T-cell (primary cell): ENCODE results near the gene OR52K1. TPM values are rescaled to one million over a fixed set of nuclear protein-coding genes. Genes with fewer than 3 reads are reported as not detected.
A peak's percentile ranks its signal among the peaks of the same experiment; 100 is the strongest.

Experiments
- ATAC-seq, 4 experiments: fragments of 200-7000 bp in 3 of 4; fragments of 150-1000 bp in 1 of 4; cut with Tn5 transposase; replicated peaks in 1 of 4; 1 replicate in 3 of 4; 2 replicates in 1 of 4; pipeline ENCODE4 v1.10.0; 2021; ENCODE audit warnings: moderate library complexity in 3 of 4, mild to moderate bottlenecking in 2 of 4, moderate number of reproducible peaks in 1 of 4
- CTCF ChIA-PET, 2 donors: fragments of 300-600 bp; sonication (Branson Sonifier 250); formaldehyde crosslinking; loops; one replicate each; lab custom pipeline; 2022; ENCODE audit warnings: antibody characterized with exemption in 2 of 2; lab: Charles Lee
- POLR2A ChIA-PET, 2 donors: fragments of 300-600 bp; sonication (Branson Sonifier 250); formaldehyde crosslinking; loops; one replicate each; lab custom pipeline; 2022; ENCODE audit warnings: antibody characterized with exemption in 2 of 2; lab: Charles Lee
- DNase-seq, 35 experiments: peaks; one replicate each; pipeline versions ENCODE4 v3.0.0 to v3.0.0-alpha.2; 2013 to 2023
- H3K27ac ChIP-seq: one replicate; pipeline ENCODE4 v1.5.1; 2013; ENCODE audit warnings: low read length
- H3K27me3 ChIP-seq, 2 experiments: replicated peaks in 1 of 2; 1 replicate in 1 of 2; 2 replicates in 1 of 2; pipeline versions ENCODE4 v1.6.1 to v1.7.0; 2013; ENCODE audit warnings: low read length in 1 of 2, mixed read lengths in 1 of 2; ENCODE audit not compliant: control insufficient read depth in 2 of 2, insufficient read depth in 2 of 2; ENCODE audit errors: extremely low read depth in 1 of 2
- H3K36me3 ChIP-seq, 2 donors: 1 replicate in 1 of 2; 2 replicates in 1 of 2; pipeline versions ENCODE4 v1.6.1 to v1.7.0; 2013; ENCODE audit warnings: low read length in 1 of 2; ENCODE audit not compliant: control insufficient read depth in 2 of 2, insufficient read depth in 1 of 2; ENCODE audit errors: extremely low read depth in 1 of 2
- H3K4me1 ChIP-seq, 2 experiments: 1 replicate in 1 of 2; 2 replicates in 1 of 2; pipeline versions ENCODE4 v1.6.1 to v1.7.0; 2013; ENCODE audit warnings: low read length in 2 of 2, mixed read lengths in 1 of 2; ENCODE audit not compliant: insufficient read depth in 2 of 2, control insufficient read depth in 1 of 2; ENCODE audit errors: extremely low read depth in 1 of 2
- H3K4me3 ChIP-seq, 2 donors: 1 replicate in 1 of 2; 2 replicates in 1 of 2; pipeline versions ENCODE4 v1.5.1 to v1.7.0; 2013; ENCODE audit warnings: mild to moderate bottlenecking in 2 of 2, low read length in 1 of 2, moderate library complexity in 1 of 2; ENCODE audit not compliant: control insufficient read depth in 1 of 2; ENCODE audit errors: extremely low read depth in 1 of 2
- H3K9me3 ChIP-seq: 2 replicates; pipeline ENCODE4 v1.7.0; 2013
- H3K27ac Mint-ChIP-seq, 2 donors: one replicate each; pipeline ENCODE4 v1.8.0; 2020 to 2021; ENCODE audit warnings: mild to moderate bottlenecking in 2 of 2, mixed read lengths in 2 of 2
- H3K27me3 Mint-ChIP-seq, 2 donors: one replicate each; pipeline ENCODE4 v1.8.0; 2021 to 2022; ENCODE audit warnings: mixed read lengths in 2 of 2
- H3K36me3 Mint-ChIP-seq: one replicate; pipeline ENCODE4 v1.8.0; 2021; ENCODE audit warnings: mixed read lengths
- H3K4me1 Mint-ChIP-seq, 3 donors: one replicate each; pipeline ENCODE4 v1.8.0; 2020 to 2022; ENCODE audit warnings: mixed read lengths in 3 of 3, mild to moderate bottlenecking in 1 of 3
- H3K4me3 Mint-ChIP-seq, 3 donors: one replicate each; pipeline ENCODE4 v1.8.0; 2020 to 2022; ENCODE audit warnings: mild to moderate bottlenecking in 3 of 3, mixed read lengths in 3 of 3, moderate library complexity in 3 of 3
- H3K9me3 Mint-ChIP-seq, 3 donors: one replicate each; pipeline ENCODE4 v1.8.0; 2020 to 2022; ENCODE audit warnings: mixed read lengths in 3 of 3
- WGBS: methylation state at CpG from one replicate; pipeline ENCODE4 v1.1.5; 2013; ENCODE audit warnings: missing lambda C conversion rate; ENCODE audit not compliant: insufficient coverage; 5-methylcytosine and 5-hydroxymethylcytosine counted together
- total RNA-seq, 35 experiments: library from RNA in 6 of 35; stranded (reverse) in 6 of 35; fragments of 120-200 nt in 1 of 35; gene quantifications; one replicate each; pipeline versions ENCODE4 v1.2.1 to v1.2.4 and lab custom pipeline; 2013 to 2026

OR52K1 gene
- total RNA-seq, 5 donors from 2014 or later (not counting 1 experiment from before 2014, with no cell fraction given): not detected

DNA sequence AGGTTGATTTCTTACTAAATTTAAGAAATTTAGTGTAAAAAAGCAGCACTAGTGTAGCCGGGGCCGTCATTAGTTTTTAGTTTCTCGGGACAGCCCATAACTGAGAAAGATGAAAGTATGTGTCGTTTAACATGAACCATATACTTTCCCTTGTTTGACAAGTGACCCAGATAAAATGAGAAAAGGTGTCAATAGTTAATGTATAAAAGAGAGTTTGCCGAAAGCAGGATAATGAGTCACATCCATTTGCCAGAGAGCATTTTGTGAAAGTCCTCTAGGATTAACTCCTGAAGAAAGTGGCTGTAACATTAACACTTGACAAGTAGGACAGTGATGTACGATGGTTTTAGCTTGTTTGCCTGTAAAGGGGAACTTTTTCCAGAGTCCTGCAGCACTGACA is 13.5 kb downstream of the OR52K1 start:
- DNase-seq (no peak), ATAC-seq (no peak)
- Histone ChIP-seq H3K27me3 (no peaks in the 10 kb centered on the region), H3K27ac (no peak overlapping the region), H3K9me3 (no peaks in the 10 kb centered on the region), H3K4me1 (no peaks in the 10 kb centered on the region), H3K4me3 (no peak overlapping the region), H3K36me3 (no peaks in the 10 kb centered on the region)
- Mint-ChIP-seq H3K4me1 (peaks cover 0 to 3% (median 3%) of the 10 kb centered on the region in 3 donors), H3K9me3 (peaks cover 0 to 3% (median 0%) of the 10 kb centered on the region in 3 donors), H3K4me3 (no peak overlapping the region), H3K27ac (no peak overlapping the region), H3K36me3 (no peaks in the 10 kb centered on the region), H3K27me3 (peaks cover 12 to 26% of the 10 kb centered on the region in 2 donors)
- ChIA-PET POLR2A (no interaction called here), CTCF (no interaction called here)
- 70% methylated on average over 2 of the region's 6 CpGs for WGBS

DNA sequence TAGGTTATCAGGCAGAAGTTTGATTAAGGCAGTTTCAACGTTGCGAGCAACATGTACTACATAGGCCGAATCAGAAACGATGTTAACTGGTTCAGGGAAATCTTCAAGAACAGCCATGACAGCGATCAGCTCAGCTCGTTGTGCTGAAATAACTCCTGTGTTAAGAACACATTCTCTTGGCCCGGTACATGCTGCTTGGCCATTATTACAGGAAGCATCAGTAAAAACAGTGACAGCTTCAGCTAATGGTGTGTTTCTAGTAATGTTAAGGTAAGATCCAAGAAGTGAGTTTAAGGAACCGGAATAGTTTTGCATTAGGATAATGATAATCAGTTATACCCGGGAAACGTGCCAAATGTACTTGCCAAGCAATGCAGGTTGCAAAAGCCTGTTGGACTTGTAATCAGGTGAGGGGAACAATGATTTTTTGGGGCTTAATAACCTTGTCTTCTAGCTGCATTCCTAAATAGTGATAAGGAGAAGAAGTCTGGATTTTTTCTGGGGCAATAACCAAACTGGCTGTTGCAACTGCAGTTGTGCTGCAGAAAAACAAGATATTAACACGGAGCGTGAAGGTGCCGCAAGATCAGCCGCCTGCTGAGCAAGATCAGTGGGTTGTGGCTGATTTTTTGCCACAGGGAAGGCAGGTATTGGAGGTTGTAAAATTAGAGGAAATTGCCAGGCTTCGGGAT is 14.3 kb downstream of the OR52K1 start:
- H3K4me1 Mint-ChIP-seq: peaks cover 0 to 3% (median 3%) of the 10 kb centered on the region in 3 donors
- H3K27me3 Mint-ChIP-seq: peaks cover 11 to 21% of the 10 kb centered on the region in 2 donors
- ChIA-PET POLR2A (no interaction called here), CTCF (no interaction called here)
- no peaks in the 10 kb centered on the region for H3K9me3 Mint-ChIP-seq
- Histone ChIP-seq H3K27me3 (no peaks in the 10 kb centered on the region), H3K9me3 (no peaks in the 10 kb centered on the region), H3K27ac (no peak overlapping the region), H3K4me1 (no peaks in the 10 kb centered on the region), H3K4me3 (no peak overlapping the region), H3K36me3 (no peaks in the 10 kb centered on the region)
- H3K27ac Mint-ChIP-seq: no peak overlapping the region
- no peaks in the 10 kb centered on the region for H3K36me3 Mint-ChIP-seq
- WGBS: 87% methylated on average over 15 of the region's 15 CpGs
- ATAC-seq (no peak), DNase-seq (no peak)
- no peak overlapping the region for H3K4me3 Mint-ChIP-seq

DNA sequence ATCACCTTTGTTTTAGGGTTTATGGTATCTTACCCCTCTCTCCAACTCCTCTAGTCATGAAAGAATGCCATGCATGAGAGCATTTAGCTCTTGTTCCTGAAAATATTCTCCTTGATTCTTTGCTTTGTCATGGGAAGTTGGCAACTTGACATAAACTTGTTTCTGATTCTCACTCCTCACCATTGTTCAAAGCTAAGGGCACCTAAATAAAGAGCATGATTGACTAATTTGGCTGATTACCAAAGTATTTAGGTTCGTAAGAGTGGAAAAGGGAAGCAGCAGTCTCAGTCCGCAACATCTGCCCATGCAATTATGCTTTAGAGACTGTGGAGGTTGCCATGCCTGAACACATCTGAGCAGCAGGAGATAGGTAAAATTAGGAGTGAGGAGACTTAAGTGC is 26.4 kb downstream of the OR52K1 start:
- H3K9me3 Mint-ChIP-seq: peaks cover 0 to 4% (median 0%) of the 10 kb centered on the region in 3 donors
- ChIA-PET POLR2A (no interaction called here), CTCF (no interaction called here)
- ATAC-seq: no peak
- no peaks in the 10 kb centered on the region for H3K4me1 ChIP-seq
- H3K27ac ChIP-seq: no peak overlapping the region
- H3K4me3 Mint-ChIP-seq: no peak overlapping the region
- WGBS: 0% methylated on average over 1 of the region's 2 CpGs
- H3K27me3 ChIP-seq: no peaks in the 10 kb centered on the region
- no peaks in the 10 kb centered on the region for H3K36me3 Mint-ChIP-seq
- no peak for DNase-seq
- no peaks in the 10 kb centered on the region for H3K9me3 ChIP-seq
- H3K4me1 Mint-ChIP-seq: no peaks in the 10 kb centered on the region
- H3K4me3 ChIP-seq: no peak overlapping the region
- H3K27ac Mint-ChIP-seq: no peak overlapping the region
- peaks cover 11 to 27% of the 10 kb centered on the region in 2 donors for H3K27me3 Mint-ChIP-seq
- no peaks in the 10 kb centered on the region for H3K36me3 ChIP-seq

DNA sequence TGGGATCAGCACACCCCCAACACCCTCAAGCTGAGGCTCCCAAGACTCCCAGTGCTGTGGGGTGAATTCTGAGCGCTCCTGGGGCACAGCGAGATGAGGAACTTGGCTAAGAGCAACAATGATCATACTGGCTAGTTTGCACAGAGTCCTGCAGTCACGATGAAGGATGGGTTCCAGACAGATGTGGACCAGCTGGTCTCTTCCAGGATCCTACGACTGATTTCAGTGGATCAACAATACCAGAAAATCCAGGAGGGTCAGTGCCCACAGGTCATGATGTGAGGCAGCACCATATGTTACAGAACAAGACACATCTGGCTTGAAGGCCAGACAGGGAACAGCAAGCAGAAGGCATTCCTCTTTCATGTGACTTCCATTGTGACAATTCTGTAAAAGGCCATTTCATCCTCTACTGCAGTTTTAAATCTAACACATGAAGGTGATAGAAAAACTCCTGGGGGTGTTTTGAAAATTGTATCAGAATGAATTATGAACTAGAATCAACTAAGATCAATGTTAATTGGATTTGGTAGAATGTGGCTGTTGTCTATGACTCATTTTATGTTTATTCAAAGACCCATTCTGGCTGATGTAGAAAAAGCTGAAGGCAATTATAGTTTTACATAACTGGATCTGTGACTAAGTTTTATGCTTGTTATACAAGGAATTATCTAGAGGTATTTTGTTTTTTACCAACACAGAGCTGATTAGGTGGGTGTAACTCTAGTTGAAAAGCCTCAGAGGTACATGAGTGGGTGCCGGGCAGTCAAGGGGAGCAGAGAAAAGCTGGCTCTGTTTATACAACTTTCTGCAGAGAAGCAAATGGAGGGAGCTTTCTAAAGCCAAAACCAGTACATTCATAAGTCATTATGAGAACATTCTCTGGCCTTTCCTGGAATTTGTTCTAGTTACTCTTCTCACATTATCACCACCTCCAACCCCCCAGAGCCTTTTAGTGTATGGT is 29.1 kb downstream of the OR52K1 start:
- WGBS: 63% methylated on average over 5 of the region's 5 CpGs
- Histone ChIP-seq H3K27me3 (peaks cover 0 to 4% of the 10 kb centered on the region in 2 experiments), H3K4me1 (no peaks in the 10 kb centered on the region), H3K4me3 (no peak overlapping the region), H3K27ac (no peak overlapping the region), H3K9me3 (no peaks in the 10 kb centered on the region), H3K36me3 (no peaks in the 10 kb centered on the region)
- ChIA-PET POLR2A (no interaction called here), CTCF (no interaction called here)
- H3K27ac Mint-ChIP-seq: no peak overlapping the region
- H3K4me1 Mint-ChIP-seq: no peaks in the 10 kb centered on the region
- H3K27me3 Mint-ChIP-seq: peaks cover 8 to 19% of the 10 kb centered on the region in 2 donors
- H3K9me3 Mint-ChIP-seq: peaks cover 0 to 4% (median 0%) of the 10 kb centered on the region in 3 donors
- DNase-seq: no peak
- H3K4me3 Mint-ChIP-seq: no peak overlapping the region
- H3K36me3 Mint-ChIP-seq: no peaks in the 10 kb centered on the region
- ATAC-seq: no peak

DNA sequence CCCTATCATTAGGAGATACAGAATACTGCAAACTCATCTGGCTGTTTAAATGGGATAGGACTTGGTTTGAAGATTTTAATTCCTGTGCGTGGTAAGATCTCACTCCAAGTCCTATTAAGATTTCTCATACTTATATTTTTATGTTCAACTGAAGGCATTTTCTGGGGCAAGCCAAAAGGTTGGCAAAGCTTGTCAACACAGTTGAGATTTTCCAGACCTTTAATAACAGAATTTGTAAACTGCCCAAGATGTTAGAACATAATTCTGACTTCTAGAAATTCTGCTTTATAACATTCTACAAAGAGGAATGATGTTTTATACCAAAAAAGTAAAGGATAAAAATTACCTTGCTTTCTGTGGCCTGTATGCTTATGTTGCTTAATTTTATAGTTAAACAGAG is 31.8 kb downstream of the OR52K1 start:
- Histone ChIP-seq H3K4me1 (no peaks in the 10 kb centered on the region), H3K4me3 (no peak overlapping the region), H3K27ac (no peak overlapping the region), H3K9me3 (no peaks in the 10 kb centered on the region), H3K27me3 (peaks cover 0 to 4% of the 10 kb centered on the region in 2 experiments), H3K36me3 (no peaks in the 10 kb centered on the region)
- Mint-ChIP-seq H3K27me3 (peaks cover 2 to 9% of the 10 kb centered on the region in 2 donors), H3K27ac (no peak overlapping the region), H3K4me3 (no peak overlapping the region), H3K36me3 (no peaks in the 10 kb centered on the region), H3K4me1 (no peaks in the 10 kb centered on the region), H3K9me3 (no peaks in the 10 kb centered on the region)
- no peak for ATAC-seq
- ChIA-PET CTCF (no interaction called here), POLR2A (no interaction called here)
- DNase-seq: no peak
- no CpG with 5 or more reads among the region's 1 CpG for WGBS

DNA sequence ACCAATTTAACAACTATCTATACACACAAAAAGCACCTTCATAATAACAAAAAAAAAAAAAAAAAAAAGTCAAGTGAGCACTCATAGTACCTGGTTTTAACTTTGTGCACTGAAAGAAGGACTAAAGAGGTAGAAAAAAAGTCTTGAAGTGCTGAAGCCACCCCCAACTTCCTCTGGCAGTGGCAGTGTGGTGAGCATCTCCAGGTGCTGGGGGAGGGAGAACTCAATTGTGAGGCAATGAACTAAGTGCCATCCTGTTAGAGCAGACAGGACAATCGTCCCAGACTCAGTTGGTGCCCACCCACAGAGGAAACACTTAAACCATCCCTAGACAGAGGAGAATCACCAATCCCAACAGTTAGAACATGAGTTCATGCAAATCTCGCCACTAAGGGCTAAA is 39.9 kb downstream of the OR52K1 start:
- Mint-ChIP-seq H3K4me1 (peaks cover 0 to 7% (median 4%) of the 10 kb centered on the region in 3 donors), H3K27me3 (peaks cover 23 to 25% of the 10 kb centered on the region in 2 donors), H3K9me3 (no peaks in the 10 kb centered on the region), H3K27ac (no peak overlapping the region), H3K4me3 (no peak overlapping the region), H3K36me3 (no peaks in the 10 kb centered on the region)
- Histone ChIP-seq H3K36me3 (no peaks in the 10 kb centered on the region), H3K4me3 (no peak overlapping the region), H3K4me1 (no peaks in the 10 kb centered on the region), H3K9me3 (no peaks in the 10 kb centered on the region), H3K27ac (no peak overlapping the region), H3K27me3 (peaks cover 0 to 5% of the 10 kb centered on the region in 2 experiments)
- 60% methylated on average over 1 of the region's 2 CpGs for WGBS
- ChIA-PET POLR2A (no interaction called here), CTCF (interaction anchor here in 1 of 2 donors (0.5 kb wide), 1 partner anchor 44 kb away, joined by 3 read pairs; no protein-coding TSS in a partner anchor)
- ATAC-seq: no peak
- DNase-seq: peak in 1 of 35 experiments; percentile 3
